HG03060 (cell line): ENCODE measurements around the gene TMEM117.

ENCODE experiments used
- ATAC-seq: cut with Tn5 transposase; IDR thresholded peaks from one replicate; pipeline ENCODE4 v1.9.1; 2021; ENCODE audit warnings: low read depth, moderate number of reproducible peaks; ENCODE audit not compliant: unreplicated experiment

The TMEM117 gene

GRCh38 chr12:44422559-44422958, 586.7 kb downstream of the TMEM117 start:
- no peak for ATAC-seq

GRCh38 chr12:44428825-44429224, 592.9 kb downstream of the TMEM117 start:
- ATAC-seq: no peak

GRCh38 chr12:44431647-44432343, 595.9 kb downstream of the TMEM117 start:
- peak; percentile 86 for ATAC-seq

GRCh38 chr12:44433659-44434058, 597.8 kb downstream of the TMEM117 start:
- no peak for ATAC-seq

GRCh38 chr12:44436756-44437155, 600.9 kb downstream of the TMEM117 start:
- no peak for ATAC-seq
